H1 (cell line): ENCODE data around the gene MPRIP. TPM values are rescaled to one million over a fixed set of nuclear protein-coding genes. Genes with fewer than 3 reads are reported as not detected.

Source experiments
- CTBP2 ChIP-seq: IDR thresholded peaks from 2 replicates; pipeline ENCODE4 v1.7.0; 2011; ENCODE audit warnings: borderline replicate concordance, mild to moderate bottlenecking, moderate library complexity, mixed read lengths, low read length; ENCODE audit not compliant: insufficient read depth, insufficient read length
- KDM1A ChIP-seq: fragments of 200-600, 300-600 bp; sonication (generic); IDR thresholded peaks from 2 replicates; pipeline ENCODE4 v1.7.1; 2016; ENCODE audit warnings: mild to moderate bottlenecking, low read length, borderline replicate concordance
- NANOG ChIP-seq: IDR thresholded peaks from 2 replicates; pipeline ENCODE4 v1.6.1; 2011; ENCODE audit warnings: low read length, low read depth, mild to moderate bottlenecking, inconsistent platforms; ENCODE audit not compliant: insufficient read depth, poor library complexity, severe bottlenecking
- NRF1 ChIP-seq: IDR thresholded peaks from 2 replicates; pipeline ENCODE4 v1.6.1; 2011; ENCODE audit warnings: mild to moderate bottlenecking, low read depth, low read length, improper control_type of control experiment
- POLR2AphosphoS5 ChIP-seq: IDR thresholded peaks from 2 replicates; pipeline ENCODE4 v1.6.1; 2011; ENCODE audit warnings: low read depth, low read length
- TAF7 ChIP-seq: optimal IDR thresholded peaks from 2 replicates; pipeline ENCODE3; 2011; ENCODE audit warnings: low read depth, mild to moderate bottlenecking, inconsistent platforms, low read length, moderate library complexity, borderline replicate concordance
- USF2 ChIP-seq: IDR thresholded peaks from 2 replicates; pipeline ENCODE4 v1.6.1; 2011; ENCODE audit warnings: low read length, improper control_type of control experiment
- polyA plus RNA-seq, 7 experiments: library from polyadenylated mRNA; depleted of rRNA in 3 of 7; stranded (reverse) in 5 of 7; unstranded in 2 of 7; fragments of >200 nt in 5 of 7; fragments of 200-250 nt in 2 of 7; gene quantifications; 1 replicate in 5 of 7; 2 replicates in 1 of 7; 4 replicates in 1 of 7; pipeline versions ENCODE4 v1.2.1 to v1.2.3, GENCODE V29; 2011 to 2013; ENCODE audit warnings: missing spikeins in 2 of 7, mixed read lengths in 2 of 7
- total RNA-seq: library from RNA; stranded (reverse); fragmentation: NEBNext Ultra II Directional; extraction: Animal tissue kit (Norgen Biotek cat#: 25700); gene quantifications from 2 replicates; pipeline ENCODE4 v1.2.1, GENCODE V29; 2021
- TF ChIP-seq, protein P1 (sequence below): IDR thresholded peaks from 2 replicates; pipeline ENCODE4 v1.6.1; 2012; ENCODE audit warnings: inconsistent platforms

MPRIP gene
- total and polyA plus RNA-seq, 2 of the 8 experiments (the other 6 are each of a cell fraction or from before 2014, with no cell fraction given), result 48.6 to 146 TPM

- TF ChIP-seq CTBP2 (no peak), NRF1 (no peak), POLR2AphosphoS5 (no peak), NANOG (no peak), KDM1A (no peak), TAF7 (no peak), USF2 (no peak)
- TF ChIP-seq, protein P1, sequence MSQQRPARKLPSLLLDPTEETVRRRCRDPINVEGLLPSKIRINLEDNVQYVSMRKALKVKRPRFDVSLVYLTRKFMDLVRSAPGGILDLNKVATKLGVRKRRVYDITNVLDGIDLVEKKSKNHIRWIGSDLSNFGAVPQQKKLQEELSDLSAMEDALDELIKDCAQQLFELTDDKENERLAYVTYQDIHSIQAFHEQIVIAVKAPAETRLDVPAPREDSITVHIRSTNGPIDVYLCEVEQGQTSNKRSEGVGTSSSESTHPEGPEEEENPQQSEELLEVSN, result no peak
These were observed 10.4 kb downstream of the MPRIP start (continued) for GRCh38 chr17:17052462-17053221.
